VCaP (cell line): ENCODE results near the gene BTBD9.

Experiments used
- H3K27ac ChIP-seq: fragments of 450-650 bp; 2 replicates; pipeline ENCODE4 v1.5.1; 2017
- TF ChIP-seq, protein P1 (sequence below): fragments of 450-650 bp; conservative IDR thresholded peaks from 2 replicates; pipeline ENCODE4 v1.5.1; 2017; ENCODE audit warnings: mild to moderate bottlenecking, moderate library complexity

BTBD9 gene

DNA sequence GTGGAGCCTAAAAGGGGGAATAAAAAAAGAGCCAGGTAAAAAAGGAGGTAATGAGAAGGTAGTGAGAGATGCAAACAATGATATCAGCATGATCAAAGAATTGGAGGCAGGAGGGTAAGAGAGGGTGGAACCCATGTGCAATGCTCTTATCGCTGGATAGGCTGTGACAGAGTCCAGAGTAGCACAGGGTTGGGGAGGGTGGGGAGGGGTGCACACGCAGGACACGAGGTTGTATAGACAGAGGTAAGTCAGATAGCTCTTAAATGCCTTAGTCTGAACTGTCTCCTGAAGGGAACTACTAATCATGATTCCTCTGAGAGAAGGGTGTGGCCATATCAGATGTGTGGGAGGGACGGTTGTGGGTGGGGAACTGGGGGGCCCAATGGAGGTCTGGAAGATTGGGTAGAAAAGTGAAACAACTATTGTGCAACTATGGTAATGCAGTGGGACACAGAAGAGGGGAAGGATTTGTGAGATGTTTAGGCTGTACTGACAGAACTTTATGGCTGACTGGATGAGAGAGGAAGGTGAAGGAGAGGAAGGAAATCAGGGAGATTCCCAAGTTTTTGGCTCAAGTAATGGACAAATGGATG, 354.8 kb downstream of the BTBD9 start:
- no peak overlapping the region for H3K27ac ChIP-seq
- TF ChIP-seq, protein P1, sequence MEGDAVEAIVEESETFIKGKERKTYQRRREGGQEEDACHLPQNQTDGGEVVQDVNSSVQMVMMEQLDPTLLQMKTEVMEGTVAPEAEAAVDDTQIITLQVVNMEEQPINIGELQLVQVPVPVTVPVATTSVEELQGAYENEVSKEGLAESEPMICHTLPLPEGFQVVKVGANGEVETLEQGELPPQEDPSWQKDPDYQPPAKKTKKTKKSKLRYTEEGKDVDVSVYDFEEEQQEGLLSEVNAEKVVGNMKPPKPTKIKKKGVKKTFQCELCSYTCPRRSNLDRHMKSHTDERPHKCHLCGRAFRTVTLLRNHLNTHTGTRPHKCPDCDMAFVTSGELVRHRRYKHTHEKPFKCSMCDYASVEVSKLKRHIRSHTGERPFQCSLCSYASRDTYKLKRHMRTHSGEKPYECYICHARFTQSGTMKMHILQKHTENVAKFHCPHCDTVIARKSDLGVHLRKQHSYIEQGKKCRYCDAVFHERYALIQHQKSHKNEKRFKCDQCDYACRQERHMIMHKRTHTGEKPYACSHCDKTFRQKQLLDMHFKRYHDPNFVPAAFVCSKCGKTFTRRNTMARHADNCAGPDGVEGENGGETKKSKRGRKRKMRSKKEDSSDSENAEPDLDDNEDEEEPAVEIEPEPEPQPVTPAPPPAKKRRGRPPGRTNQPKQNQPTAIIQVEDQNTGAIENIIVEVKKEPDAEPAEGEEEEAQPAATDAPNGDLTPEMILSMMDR, result no peak

DNA sequence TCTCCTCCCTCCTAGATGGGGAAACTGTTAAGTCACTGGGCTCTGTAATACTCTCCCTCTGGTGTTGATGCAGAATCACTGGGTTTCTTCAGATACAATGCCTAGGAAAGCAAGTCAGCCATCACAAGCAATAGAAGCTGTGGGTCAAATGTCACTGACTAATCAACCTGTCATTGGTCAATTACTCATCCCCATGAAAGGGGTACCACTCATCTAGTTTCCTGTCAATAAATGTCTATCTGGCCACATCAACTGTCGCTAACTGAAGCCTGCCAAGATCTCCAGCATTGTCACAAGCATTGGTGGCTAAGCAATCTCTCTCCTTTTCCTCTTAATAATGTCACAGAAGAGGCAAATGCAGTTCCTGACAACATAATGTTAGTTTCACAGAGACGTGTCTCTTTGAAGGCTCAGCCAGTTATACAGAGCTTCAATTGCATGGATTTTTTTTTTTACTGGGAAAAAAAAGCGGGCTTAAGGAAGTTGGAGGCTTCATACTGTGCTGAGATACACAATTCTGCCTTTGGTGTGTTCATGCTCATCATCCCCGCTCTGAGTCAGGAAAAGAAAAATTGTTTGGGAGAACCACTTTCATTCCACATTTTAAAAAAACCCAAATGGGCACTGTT, 355.9 kb downstream of the BTBD9 start:
- TF ChIP-seq, protein P1, result no peak
- no peak overlapping the region for H3K27ac ChIP-seq

DNA sequence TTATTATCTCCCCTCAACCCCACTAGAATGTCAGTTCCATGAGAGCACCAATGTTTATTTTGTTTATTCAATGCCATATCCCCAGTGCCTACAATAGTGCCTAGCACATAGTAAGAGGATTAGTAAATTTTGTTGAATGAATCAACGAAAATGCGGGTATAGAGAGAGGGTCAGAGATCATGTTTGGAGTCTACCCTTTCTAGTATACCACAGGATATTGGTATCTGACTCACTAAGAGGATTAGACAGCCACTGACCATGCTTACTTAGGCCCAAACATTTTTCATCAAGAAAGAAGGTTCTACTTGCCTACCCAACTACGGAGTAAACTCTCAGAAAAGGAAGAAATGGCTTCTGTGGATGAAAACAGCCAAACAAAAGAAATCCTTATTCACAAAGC, 356.8 kb downstream of the BTBD9 start:
- TF ChIP-seq, protein P1, result no peak
- no peak overlapping the region for H3K27ac ChIP-seq

DNA sequence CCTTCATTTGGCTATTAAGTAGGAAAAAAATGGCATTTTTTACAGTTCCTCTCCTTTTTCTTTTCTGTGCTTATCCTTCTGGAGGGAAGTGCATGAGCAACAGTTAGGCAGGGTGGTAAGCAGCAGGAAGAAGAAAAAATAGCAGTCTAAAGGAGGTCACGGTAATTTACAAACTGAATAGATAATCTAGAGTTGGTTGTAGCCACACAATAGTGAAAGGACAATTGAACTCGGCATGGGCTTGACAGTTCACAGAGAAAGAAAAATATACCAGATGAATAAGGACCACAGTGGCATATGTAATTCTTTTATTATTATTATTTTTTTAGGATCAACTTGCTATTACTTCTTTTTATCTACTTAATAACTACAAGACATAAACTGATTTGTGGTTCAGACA, 358.6 kb downstream of the BTBD9 start:
- H3K27ac ChIP-seq, result no peak overlapping the region
- TF ChIP-seq, protein P1, result no peak

DNA sequence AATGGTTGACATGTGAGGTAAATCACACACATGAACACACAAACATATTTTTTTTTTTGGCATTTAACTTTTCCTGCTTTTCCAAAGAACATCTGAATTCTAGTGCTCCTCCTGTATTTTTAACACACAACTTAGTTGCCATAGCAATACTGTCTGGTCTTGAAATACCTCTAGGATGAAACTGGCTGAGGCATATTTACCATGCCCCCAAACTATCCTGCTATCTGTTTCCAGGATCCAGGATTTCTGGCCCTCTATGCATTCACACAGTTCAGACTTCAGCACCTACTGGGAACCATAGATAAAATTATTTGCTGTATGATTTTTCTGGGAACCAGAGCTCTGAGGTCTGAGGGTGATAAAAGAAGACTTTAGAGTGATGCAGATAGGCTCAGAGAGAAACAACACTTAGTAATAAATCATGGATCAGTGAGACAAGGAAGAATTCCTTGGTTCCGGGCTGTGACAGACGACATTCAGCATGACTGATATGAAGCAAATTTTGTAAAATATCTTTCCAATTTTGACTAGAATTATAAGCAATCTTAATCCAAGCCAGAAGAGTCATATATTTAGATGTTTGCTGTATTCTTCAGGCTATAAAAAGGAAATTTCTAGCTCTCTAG, 359.7 kb downstream of the BTBD9 start:
- H3K27ac ChIP-seq, result no peak overlapping the region
- TF ChIP-seq, protein P1, result no peak

DNA sequence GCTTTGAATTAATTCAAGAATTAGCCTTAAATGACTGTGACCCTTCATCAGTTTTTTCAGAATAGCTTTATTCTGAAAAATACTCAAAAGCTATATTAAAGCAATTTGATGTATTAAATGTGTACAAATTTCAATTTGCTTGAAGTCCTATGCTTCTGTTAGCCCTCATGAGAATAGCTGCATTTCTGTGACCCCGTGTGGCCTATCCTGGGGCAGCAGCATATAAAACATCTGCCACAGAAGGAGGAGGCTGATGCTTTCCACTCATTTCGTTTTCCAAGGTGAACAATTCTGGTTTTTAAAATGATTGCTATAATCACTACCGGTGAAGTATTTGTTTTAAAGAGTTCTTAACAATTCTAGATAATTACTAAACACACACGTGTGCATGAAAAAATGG, 360.3 kb downstream of the BTBD9 start:
- TF ChIP-seq, protein P1, result peak; percentile 25; the same call in 1 of the 2 replicates
- H3K27ac ChIP-seq, result no peak overlapping the region

DNA sequence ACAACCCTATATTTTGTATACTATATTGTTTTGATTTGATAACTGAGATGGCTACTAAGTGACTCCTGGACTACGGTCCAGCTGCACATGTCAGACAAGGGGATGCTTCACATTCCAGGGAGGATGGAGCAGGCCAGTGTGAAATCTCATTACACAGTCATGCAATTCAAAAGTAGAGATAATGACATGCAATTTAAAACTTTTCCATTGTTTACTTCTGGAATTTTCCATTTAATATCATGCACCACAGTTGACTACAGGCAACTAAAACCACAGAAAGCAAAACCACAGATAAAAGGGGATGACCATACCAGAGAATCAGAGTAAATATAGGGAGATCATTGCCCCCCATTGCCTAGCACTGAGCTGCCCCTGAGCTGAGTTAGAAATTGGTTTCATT, 366.4 kb downstream of the BTBD9 start:
- TF ChIP-seq, protein P1, result no peak
- peak overlapping the region; percentile 61 for H3K27ac ChIP-seq
